Measurements from ENCODE around the gene OR7G1.

Gene OR7G1, protein sequence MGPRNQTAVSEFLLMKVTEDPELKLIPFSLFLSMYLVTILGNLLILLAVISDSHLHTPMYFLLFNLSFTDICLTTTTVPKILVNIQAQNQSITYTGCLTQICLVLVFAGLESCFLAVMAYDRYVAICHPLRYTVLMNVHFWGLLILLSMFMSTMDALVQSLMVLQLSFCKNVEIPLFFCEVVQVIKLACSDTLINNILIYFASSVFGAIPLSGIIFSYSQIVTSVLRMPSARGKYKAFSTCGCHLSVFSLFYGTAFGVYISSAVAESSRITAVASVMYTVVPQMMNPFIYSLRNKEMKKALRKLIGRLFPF

GRCh38 chr19:9115307-9115813 lies at the start of gene OR7G1:
Gene OR7G1 (minus strand): TSS chr19:9115763. CDS start chr19:9115763, 0 bp downstream.
- DNase-seq (ENCODE audit: low read depth in 2 of 2): no peak

- no peak for DNase-seq (ENCODE audit: low read depth in 2 of 2)
Measured at GRCh38 chr19:9165261-9165660, 49.7 kb upstream of the OR7G1 start.

DNA sequence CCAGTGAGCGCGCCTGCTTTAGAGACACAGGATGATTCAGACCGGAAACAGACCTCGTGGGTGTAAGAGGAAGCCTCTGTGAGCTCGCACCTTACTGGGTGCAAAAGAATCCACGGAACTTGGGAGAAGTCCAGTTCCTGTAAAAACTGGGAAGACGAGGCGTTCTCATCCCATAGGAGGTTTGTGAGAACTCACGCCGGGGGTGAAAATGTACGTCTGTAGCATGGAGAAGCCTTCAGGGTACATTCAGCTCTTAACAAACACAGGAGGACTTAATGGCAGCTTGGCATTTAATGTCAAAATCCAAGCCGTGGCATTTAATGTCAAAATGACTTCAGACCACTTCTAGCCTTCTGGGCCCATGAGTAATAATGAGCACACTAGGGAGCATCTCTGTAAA lies 45.9 kb upstream of the OR7G1 start:
- DNase-seq (ENCODE audit: low read depth in 2 of 2): no peak

- DNase-seq (ENCODE audit: low read depth in 2 of 2): no peak
Measured at GRCh38 chr19:9159891-9160290, 44.3 kb upstream of the OR7G1 start.

DNA sequence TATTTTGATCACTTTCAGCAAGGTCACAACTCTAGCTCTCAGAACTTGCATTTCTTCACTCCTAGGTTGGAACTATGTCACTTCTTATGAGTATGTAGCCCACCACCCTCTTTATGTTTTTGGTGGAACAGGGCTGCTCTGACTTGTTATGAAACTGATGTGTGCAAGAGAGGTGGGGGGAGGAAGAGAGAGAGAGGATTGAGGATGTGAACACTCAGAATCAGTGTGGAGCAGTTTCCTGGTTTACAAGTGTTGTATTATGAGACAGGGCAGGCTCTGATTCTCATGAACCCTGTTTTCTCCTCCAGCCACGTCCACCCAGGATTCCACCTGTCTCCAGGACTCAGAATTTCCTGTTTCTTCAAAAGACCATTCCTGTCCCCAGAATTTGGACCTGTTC lies 40.7 kb upstream of the OR7G1 start:
- no peak for DNase-seq (ENCODE audit: low read depth in 2 of 2)

GRCh38 chr19:9155591-9155990 lies 40.0 kb upstream of the OR7G1 start:
- no peak for DNase-seq (ENCODE audit: low read depth in 2 of 2)

DNA sequence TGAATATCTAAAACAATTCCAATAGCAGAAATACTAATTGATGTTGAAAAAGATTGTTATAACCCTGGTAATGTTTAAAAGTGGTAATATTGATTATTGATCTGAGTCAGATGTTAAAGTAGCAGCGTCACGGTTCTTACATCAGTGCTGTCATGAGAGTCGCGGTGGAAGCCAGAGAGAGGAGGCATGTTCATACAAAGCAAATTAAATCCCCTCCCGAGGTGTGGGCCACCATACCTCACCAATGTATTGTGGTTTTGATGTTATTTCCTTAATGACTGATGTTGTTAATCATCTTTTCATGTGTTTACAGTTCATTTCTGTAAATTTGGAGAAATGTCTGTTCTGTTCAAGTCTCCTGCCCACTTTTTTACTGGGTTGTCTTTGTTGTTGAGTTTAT lies 35.8 kb upstream of the OR7G1 start:
- DNase-seq (ENCODE audit: low read depth in 2 of 2): no peak

GRCh38 chr19:9150650-9151049 lies 35.1 kb upstream of the OR7G1 start:
- no peak for DNase-seq (ENCODE audit: low read depth in 2 of 2)

DNA sequence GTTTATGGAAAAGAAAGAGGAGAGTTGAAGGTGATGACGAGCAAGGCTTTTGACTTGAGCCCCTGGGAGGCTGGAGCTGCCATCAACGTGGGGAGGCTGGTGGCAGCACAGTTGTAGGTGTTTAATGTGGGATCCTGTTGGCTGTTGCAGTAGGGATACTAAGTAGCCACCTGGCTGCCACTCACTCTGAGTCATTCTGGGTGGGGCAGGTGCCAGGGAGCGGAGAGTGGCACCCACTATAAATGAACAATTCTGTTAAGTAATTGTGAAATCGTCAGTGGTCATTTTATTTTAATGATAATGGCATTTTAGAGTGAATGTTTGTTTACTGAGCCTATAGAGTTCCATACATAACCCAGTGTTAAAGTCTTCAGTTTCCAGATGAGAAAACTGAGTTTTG lies 34.4 kb upstream of the OR7G1 start:
- no peak for DNase-seq (ENCODE audit: low read depth in 2 of 2)

GRCh38 chr19:9148697-9149096 lies 33.1 kb upstream of the OR7G1 start:
- no peak for DNase-seq (ENCODE audit: low read depth in 2 of 2)

DNA sequence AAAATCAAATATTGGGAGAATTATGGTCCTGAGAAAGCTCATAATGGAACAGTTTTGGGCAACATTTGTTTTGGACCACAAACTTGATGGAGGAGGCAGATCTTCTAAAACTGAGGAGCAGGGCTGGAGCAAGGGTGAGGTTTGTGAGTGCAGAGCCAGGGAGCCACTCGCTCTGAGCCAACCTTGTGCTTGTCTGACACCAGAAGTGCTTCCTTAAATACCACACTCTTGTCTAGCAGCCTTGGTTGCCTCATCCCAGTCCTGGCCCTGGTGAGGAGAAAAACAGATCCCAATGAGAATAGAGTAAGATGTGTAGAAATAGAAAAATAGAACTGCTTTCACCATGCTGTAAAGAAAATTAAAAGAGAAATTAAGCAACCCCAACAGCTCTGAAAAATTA lies 31.3 kb upstream of the OR7G1 start:
- no peak for DNase-seq (ENCODE audit: low read depth in 2 of 2)

DNA sequence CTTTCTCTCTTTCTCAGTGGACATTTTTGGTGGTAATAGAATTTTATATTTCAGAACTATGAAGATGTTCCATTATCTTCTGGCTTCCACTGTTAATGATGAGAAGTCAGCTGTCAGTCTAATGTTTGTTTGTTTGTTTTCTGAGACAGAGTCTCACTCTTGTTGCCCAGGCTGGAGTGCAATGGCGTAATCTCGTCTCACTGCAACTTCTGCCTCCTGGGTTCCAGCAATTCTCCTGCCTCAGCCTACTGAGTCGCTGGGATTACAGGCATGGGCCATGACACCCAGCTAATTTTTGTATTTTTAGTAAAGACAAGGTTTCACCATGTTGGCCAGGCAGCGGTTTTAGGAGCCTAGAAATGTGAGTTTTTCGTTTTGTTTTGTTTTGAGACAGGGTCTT lies 29.4 kb upstream of the OR7G1 start:
- DNase-seq (ENCODE audit: low read depth in 2 of 2): no peak

DNA sequence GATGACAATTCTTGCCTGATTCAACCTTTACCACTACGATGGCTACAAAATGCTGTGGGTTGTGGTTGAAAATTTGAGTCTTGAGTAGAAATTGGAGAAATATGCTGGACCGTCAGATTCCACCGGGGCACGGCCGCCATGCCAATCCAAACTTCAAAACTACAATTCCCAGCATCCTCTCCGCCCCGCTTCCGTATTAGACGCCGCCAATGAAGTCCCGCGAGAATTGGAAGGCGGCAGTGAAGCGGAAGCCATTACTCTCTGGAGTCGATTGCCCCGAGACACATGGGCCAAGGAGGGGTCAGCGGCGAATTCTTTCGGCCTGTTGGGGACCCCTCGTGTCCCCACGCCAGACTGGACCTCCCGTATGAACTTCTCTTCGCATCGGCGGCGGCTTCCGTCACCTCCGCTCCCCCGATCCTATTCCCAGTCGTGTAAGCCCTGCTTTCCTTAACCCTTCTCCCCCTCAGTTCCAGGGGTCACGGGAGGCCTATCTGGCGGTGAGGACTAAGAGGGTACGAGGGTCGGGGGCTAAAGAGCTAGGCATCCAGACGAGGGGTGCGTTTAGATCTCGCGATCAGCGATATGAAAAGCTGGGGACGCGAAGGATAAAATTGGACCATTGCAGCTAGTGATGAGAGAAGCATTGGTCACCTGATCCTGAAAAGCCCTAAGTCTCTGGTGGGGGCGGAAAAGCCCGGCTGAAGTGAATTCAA lies 24.8 kb upstream of the OR7G1 start, which contains the start of gene ZNF317:
TSS of gene ZNF317 (plus strand) at position 239 of the 716 bp plus-strand sequence. CDS start 15,620 bp downstream, outside the sequence.
- DNase-seq (ENCODE audit: low read depth in 2 of 2): peak; percentile 77 to 83

GRCh38 chr19:9139609-9140158 lies 24.1 kb upstream of the OR7G1 start:
- no peak for DNase-seq (ENCODE audit: low read depth in 2 of 2)

DNA sequence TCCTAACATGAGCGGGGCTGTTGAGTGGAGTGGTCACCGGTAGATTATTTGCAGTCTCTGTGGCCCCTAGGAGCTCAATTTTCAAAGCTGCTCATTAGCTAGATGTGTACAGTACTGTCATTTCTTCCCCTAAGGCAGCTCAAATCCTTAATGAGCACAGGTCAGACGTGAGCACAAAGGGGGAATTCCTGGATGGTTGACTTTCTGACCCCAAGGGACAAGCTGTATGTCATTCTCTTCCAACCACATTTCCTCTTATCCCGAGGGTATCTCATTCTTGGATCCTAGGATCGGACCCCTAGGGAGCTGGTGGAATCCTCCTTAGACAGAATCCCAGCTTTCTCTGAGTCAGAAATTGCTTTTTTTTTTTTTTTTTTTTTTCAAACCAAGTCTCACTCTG lies 16.9 kb upstream of the OR7G1 start:
- DNase-seq (ENCODE audit: low read depth in 2 of 2): no peak

DNA sequence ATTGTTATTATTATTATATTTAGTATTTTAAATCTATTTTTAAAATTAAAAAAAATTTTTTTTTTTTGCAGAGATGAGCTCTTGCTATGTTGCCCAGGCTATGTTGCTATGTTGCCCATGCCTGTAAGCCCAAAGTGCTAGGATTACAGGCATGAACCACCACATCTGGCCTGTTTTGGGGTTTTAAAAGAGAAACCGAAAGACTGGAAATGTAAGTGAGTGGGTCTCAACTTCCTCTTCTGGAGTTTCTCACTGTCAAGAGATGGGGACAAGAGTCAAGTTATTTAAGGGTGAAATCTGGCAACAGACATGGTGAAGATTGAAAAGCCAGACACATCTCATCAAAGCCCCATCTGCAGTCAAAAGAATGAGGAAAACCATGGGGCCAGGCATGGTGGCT lies 15.4 kb upstream of the OR7G1 start:
- DNase-seq (ENCODE audit: low read depth in 2 of 2): no peak

DNA sequence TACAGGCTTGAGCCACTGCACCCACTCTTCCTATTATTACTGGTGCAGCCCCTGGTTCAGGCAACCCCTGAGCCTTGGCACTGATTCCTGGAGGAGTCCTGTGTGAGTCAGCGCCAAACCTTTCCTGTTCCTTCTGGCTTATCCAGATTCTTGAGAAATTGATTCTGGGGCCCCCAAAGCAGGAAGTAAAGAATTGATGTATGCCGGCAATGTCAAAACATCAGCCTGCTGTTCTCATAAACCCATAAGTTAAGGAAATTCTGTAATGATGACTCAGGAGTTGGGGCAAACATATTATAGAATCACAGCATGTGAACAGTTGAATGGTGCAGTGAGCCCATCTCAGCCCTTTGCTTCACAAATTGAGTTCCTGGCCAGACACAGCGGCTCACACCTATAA lies 12.6 kb upstream of the OR7G1 start:
- no peak for DNase-seq (ENCODE audit: low read depth in 2 of 2)

DNA sequence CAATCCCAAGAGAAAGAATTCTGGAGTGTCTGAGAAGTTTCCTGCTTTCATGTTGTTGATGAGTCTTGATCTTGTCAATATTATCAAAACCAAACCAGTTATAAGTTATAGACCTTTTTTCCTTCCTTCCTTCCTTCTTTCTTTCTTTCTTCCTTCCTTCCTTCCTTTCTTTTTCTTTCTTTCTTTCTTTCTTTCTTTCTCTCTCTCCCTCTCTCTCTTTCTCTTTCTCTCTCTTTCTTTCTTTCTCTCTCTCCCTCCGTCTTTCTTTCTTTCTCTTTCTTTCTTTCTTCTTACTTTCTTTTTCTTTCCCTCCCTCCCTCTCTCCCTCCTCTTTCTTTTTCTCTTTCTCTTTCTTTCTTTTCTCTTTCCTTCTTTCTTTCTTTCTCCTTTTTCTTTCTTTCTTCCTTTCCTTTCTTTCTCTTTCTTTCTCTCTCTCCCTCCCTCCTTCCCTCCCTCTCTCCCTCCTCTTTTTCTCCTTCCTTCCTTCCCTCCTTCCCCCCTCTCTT lies 11.4 kb upstream of the OR7G1 start, which contains the start of gene OR7G3:
TSS of gene OR7G3 (minus strand) at position 51 of the 506 bp plus-strand sequence. CDS start at position 51, 0 bp downstream.
- DNase-seq (ENCODE audit: low read depth in 2 of 2): no peak

DNA sequence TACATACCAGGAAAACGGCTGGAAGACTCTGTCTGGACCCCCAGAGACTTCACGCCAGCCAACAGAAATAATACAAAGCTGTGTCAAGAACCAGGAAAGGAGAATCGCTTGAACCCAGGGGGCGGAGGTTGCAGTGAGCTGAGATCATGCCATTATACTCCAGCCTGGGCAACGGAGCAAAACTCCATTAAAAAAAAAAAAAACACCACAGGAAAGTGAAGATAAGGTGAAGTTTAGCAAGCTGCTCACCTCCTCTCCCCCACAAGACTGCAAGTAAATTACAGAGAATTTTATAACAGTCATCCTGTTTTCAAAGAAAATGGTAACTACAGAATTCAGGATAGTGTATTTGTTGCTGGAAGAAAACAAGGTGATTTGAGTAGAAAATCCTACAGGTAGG lies 984 bp upstream of the OR7G1 start:
- DNase-seq (ENCODE audit: low read depth in 2 of 2): no peak

- DNase-seq (ENCODE audit: low read depth in 2 of 2): no peak
Measured at GRCh38 chr19:9109959-9110358, 5.6 kb downstream of the OR7G1 start.

DNA sequence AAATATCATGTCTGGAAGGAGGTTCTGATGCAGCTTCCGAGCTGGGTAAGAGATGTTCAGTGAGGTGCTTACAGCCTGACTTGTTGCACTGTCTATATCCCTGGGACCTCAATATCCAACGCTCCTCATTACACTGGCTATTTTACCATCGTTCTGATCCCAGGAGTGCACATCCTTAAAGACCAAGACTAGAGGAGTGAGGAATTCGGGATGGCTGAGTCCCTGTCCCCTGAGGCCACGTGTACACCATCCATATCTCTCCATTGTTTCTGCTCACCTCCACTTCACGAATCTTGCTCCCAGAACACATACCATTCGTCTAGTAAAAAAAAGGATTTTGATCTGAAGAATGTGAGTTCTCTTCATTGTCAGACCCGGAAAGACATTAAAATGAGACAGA lies 8.2 kb downstream of the OR7G1 start, which contains the start of gene OR7G2:
TSS of gene OR7G2 (minus strand) at position 101 of the 400 bp plus-strand sequence. CDS start 4,232 bp downstream, outside the sequence.
- DNase-seq (ENCODE audit: low read depth in 2 of 2): no peak

DNA sequence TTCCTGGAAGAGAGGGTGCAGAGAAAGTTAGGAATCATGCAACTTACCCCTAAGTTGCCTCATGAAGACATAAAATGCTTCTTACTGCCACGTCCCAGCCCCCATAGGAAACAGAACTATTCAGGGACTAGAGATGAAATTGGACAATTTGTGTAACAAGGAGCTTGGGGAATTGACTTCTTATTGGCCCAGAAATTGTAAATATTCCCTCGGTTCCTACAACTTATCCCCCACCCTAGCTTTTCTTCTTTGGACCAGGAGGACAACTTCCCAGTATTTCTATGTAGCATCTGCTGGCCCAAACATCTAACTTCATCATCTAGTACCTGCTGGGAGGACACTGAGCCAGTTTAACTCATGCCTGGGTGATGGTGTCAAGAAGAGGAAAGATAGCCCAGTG lies 28.8 kb downstream of the OR7G1 start, which contains the start of gene OR1M1:
TSS of gene OR1M1 (plus strand) at position 301 of the 400 bp plus-strand sequence. CDS start 6,184 bp downstream, outside the sequence.
- DNase-seq (ENCODE audit: low read depth in 2 of 2): no peak
